HG03565 (cell line): Measurements from ENCODE around the gene PTPRD.
A peak's percentile ranks its signal among the peaks of the same experiment; 100 is the strongest.

Experiments
- ATAC-seq: cut with Tn5 transposase; IDR thresholded peaks from one replicate; pipeline ENCODE4 v1.9.1; 2021; ENCODE audit warnings: mild to moderate bottlenecking, moderate library complexity; ENCODE audit not compliant: unreplicated experiment

Gene PTPRD

GRCh38 chr9:10208691-10209069 is 404.1 kb downstream of the PTPRD start:
- peak; percentile 14 for ATAC-seq

- no peak for ATAC-seq
Measured at GRCh38 chr9:10204276-10204675, 408.5 kb downstream of the PTPRD start.

- no peak for ATAC-seq
Measured at GRCh38 chr9:10173561-10173960, 439.2 kb downstream of the PTPRD start.

GRCh38 chr9:10172476-10172875 is 440.3 kb downstream of the PTPRD start:
- ATAC-seq, result no peak

- ATAC-seq, result no peak
Measured at GRCh38 chr9:10168241-10168640, 444.6 kb downstream of the PTPRD start.

GRCh38 chr9:10148796-10149195 is 464.0 kb downstream of the PTPRD start:
- no peak for ATAC-seq

- no peak for ATAC-seq
Measured at GRCh38 chr9:10146517-10147331, 466.1 kb downstream of the PTPRD start.

- ATAC-seq, result no peak
Measured at GRCh38 chr9:10144355-10144754, 468.4 kb downstream of the PTPRD start.

- ATAC-seq, result no peak
Measured at GRCh38 chr9:10135553-10135952, 477.2 kb downstream of the PTPRD start.

GRCh38 chr9:10134266-10134665 is 478.5 kb downstream of the PTPRD start:
- ATAC-seq, result no peak

- no peak for ATAC-seq
Measured at GRCh38 chr9:10130061-10130675, 482.6 kb downstream of the PTPRD start.

GRCh38 chr9:10127867-10128266 is 484.9 kb downstream of the PTPRD start:
- ATAC-seq, result no peak

GRCh38 chr9:10112798-10113197 is 500.0 kb downstream of the PTPRD start:
- ATAC-seq, result no peak

GRCh38 chr9:10112070-10112469 is 500.7 kb downstream of the PTPRD start:
- no peak for ATAC-seq

GRCh38 chr9:10108815-10109214 is 504.0 kb downstream of the PTPRD start:
- no peak for ATAC-seq

GRCh38 chr9:10104774-10105173 is 508.0 kb downstream of the PTPRD start:
- ATAC-seq, result no peak

GRCh38 chr9:10095208-10095607 is 517.6 kb downstream of the PTPRD start:
- no peak for ATAC-seq

GRCh38 chr9:10094563-10094962 is 518.2 kb downstream of the PTPRD start:
- no peak for ATAC-seq

- no peak for ATAC-seq
Measured at GRCh38 chr9:10080012-10080411, 532.8 kb downstream of the PTPRD start.

- ATAC-seq, result peak; percentile 60
Measured at GRCh38 chr9:10079284-10079964, 533.4 kb downstream of the PTPRD start.

- no peak for ATAC-seq
Measured at GRCh38 chr9:10071579-10071978, 541.2 kb downstream of the PTPRD start.
